ENCODE results near the gene CST3.
"Not testable (repeated sequence)": the region's sequence is repeated elsewhere in the genome, so short reads cannot be mapped to it uniquely, and the experiment has no call there.

CST3 gene, protein sequence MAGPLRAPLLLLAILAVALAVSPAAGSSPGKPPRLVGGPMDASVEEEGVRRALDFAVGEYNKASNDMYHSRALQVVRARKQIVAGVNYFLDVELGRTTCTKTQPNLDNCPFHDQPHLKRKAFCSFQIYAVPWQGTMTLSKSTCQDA

DNA sequence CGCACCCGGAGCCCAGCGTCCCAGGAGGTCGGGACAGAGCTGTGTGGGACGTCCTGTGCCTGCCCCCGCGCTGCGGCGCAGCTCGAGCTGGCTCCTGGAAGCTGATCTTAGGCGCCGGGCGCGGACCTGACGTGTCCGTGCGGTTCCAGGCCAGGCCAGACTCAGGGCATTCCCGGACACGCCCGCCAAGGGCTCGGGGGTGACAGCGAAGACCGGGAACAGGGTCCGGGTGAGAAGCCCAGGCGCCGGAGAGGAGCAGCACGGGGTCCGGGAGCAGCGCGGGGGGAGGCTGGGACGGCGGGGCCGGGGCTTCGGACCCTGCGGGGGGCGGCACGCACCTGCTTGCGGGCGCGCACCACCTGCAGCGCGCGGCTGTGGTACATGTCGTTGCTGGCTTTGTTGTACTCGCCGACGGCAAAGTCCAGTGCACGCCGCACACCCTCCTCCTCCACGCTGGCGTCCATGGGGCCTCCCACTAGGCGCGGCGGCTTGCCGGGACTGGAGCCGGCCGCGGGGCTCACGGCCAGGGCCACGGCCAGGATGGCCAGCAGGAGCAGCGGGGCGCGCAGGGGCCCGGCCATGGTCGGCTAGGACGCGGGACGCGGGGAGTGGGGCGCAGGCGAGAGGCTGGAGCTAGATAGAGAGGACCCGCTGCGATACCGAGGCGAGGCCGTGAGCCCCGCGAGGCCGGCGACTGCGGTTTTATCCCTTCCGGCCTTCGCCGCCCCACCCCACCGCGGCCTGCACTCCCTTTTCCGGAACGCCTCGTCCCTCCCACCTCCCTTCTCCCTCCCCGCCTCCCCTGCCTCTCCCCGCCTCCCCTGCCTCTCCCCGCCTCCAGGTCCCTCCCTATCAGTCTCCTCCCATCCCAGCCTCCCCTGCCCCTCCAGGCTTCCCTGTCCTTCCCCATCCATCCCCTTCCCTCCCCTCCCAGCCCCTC is at the start of gene CST3:
Gene CST3, minus strand, starts transcription at position 674 of the 940 bp plus-strand sequence. Its CDS starts 93 bp downstream, at position 581.
- peaks cover 9% of the 10 kb centered on the region; the same call in 1 of the 2 replicates for H4K20me1 ChIP-seq
- TF ChIP-seq Cebpa-rat (IDR thresholded peaks at IDR 0.05) = no peak
- H3K9me3 ChIP-seq = no peaks in the 10 kb centered on the region
- peaks cover 79% of the 10 kb centered on the region for H3K4me1 ChIP-seq
- peak within 1 kb of the TSS; percentile 86 for H3K9ac ChIP-seq
- H3K27me3 ChIP-seq = no peaks in the 10 kb centered on the region
- H3K27ac ChIP-seq = peak within 1 kb of the TSS; percentile 94
- H3K36me3 ChIP-seq = peaks cover 12% of the 10 kb centered on the region
- peak within 1 kb of the TSS; percentile 88 for H3K4me3 ChIP-seq
- H3K4me2 ChIP-seq = peak within 1 kb of the TSS; percentile 99

DNA sequence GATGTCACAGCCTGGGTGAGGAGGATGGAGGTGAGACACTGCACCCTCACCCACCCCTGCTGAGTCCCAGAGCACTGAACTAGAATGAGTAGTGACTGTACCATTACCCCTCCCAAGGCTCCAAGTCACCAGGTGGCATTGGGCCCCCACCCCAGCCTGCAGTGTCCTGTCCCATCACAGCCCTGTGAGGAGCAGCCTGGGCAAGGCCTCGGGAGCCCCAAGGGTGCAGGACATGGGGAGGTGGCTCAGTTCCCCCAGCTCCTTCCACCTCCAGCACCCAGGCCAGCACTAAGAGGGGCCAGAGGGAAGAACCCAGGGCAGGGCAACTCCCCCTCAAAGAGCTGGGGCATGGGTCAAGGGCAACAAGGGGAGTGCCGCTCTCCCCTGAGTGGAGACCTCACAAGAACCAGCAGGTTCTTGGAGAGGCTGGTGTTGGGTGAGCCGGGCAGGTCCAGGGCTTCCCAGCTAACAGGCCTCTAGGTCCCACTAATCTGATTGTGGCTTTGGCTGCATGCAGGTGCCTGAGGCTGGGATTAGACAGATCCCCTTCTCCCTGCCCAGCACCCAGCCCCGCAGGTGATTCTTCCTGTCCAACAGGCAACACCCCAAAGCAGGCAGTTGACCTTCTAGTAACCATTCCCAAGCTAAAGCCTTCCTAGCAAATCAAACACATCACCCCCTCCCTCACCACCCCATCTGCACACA is 48.4 kb upstream of the CST3 start:
- no peak for TF ChIP-seq Cebpa-rat (IDR thresholded peaks at IDR 0.05)
- no peaks in the 10 kb centered on the region for H3K36me3 ChIP-seq

GRCh38 chr20:23685529-23685896 is 47.8 kb upstream of the CST3 start:
- not testable (repeated sequence) for H3K9ac ChIP-seq

More for the DNA sequence above, 48.4 kb upstream of the CST3 start:
- Histone ChIP-seq H3K9ac (no peak overlapping the region), H3K27ac (no peak overlapping the region), H3K27me3 (no peaks in the 10 kb centered on the region), H3K9me3 (no peaks in the 10 kb centered on the region), H3K4me2 (no peak overlapping the region), H3K4me1 (peaks cover 12% of the 10 kb centered on the region), H3K4me3 (no peak overlapping the region), H4K20me1 (no peaks in the 10 kb centered on the region)

GRCh38 chr20:23684261-23684660 is 46.5 kb upstream of the CST3 start:
- Histone ChIP-seq H3K9ac (no peak overlapping the region), H3K4me1 (peaks cover 23% of the 10 kb centered on the region), H3K27ac (no peak overlapping the region), H3K4me2 (no peak overlapping the region), H3K9me3 (no peaks in the 10 kb centered on the region), H3K27me3 (no peaks in the 10 kb centered on the region), H3K36me3 (no peaks in the 10 kb centered on the region), H3K4me3 (no peak overlapping the region), H4K20me1 (no peaks in the 10 kb centered on the region)
- TF ChIP-seq Cebpa-rat (IDR thresholded peaks at IDR 0.05) = no peak

More at GRCh38 chr20:23685529-23685896, 47.8 kb upstream of the CST3 start:
- not testable (repeated sequence) for H3K27ac ChIP-seq, H3K4me3 ChIP-seq, H3K27me3 ChIP-seq, H3K36me3 ChIP-seq, H4K20me1 ChIP-seq, H3K4me2 ChIP-seq, H3K9me3 ChIP-seq
- peaks cover 17% of the 10 kb centered on the region for H3K4me1 ChIP-seq

DNA sequence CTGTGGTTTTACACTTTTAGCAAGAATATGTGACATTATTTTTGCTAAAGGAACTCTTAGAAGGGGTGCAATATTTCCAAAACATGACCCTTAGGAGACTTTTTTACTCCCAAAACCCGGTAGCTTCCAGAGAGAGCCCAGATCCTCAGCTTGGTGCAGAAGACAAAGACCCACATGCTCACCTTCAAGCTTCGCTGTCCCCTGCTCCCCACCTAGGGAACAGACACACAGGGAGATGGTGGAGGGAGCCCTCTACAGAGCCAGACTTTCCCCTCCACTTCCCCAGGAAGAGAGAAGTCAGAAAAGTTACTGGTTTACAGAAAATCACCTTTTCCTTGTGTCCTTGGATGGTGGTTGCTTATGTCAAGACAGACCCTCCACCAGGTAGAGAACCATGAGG is 46.1 kb upstream of the CST3 start:
- no peak for TF ChIP-seq Cebpa-rat (IDR thresholded peaks at IDR 0.05)
- Histone ChIP-seq H4K20me1 (no peaks in the 10 kb centered on the region), H3K9ac (no peak overlapping the region), H3K4me2 (no peak overlapping the region), H3K4me1 (peaks cover 22% of the 10 kb centered on the region), H3K27ac (no peak overlapping the region), H3K4me3 (no peak overlapping the region), H3K36me3 (no peaks in the 10 kb centered on the region), H3K27me3 (no peaks in the 10 kb centered on the region), H3K9me3 (no peaks in the 10 kb centered on the region)

- Histone ChIP-seq H3K9ac (no peak overlapping the region), H3K9me3 (no peaks in the 10 kb centered on the region), H4K20me1 (no peaks in the 10 kb centered on the region), H3K36me3 (no peaks in the 10 kb centered on the region), H3K27me3 (no peaks in the 10 kb centered on the region), H3K4me2 (no peak overlapping the region), H3K4me1 (peaks cover 17% of the 10 kb centered on the region), H3K4me3 (no peak overlapping the region), H3K27ac (no peak overlapping the region)
- no peak for TF ChIP-seq Cebpa-rat (IDR thresholded peaks at IDR 0.05)
Observed at GRCh38 chr20:23683281-23683680, 45.5 kb upstream of the CST3 start.

- Histone ChIP-seq H3K27ac (no peak overlapping the region), H4K20me1 (no peaks in the 10 kb centered on the region), H3K9me3 (no peaks in the 10 kb centered on the region), H3K4me1 (peaks cover 10% of the 10 kb centered on the region), H3K4me2 (peak overlapping the region; percentile 17; the same call in 1 of the 2 replicates), H3K9ac (no peak overlapping the region), H3K36me3 (no peaks in the 10 kb centered on the region), H3K4me3 (no peak overlapping the region), H3K27me3 (no peaks in the 10 kb centered on the region)
- TF ChIP-seq Cebpa-rat (IDR thresholded peaks at IDR 0.05) = no peak
Observed at GRCh38 chr20:23680146-23680545, 42.4 kb upstream of the CST3 start.

DNA sequence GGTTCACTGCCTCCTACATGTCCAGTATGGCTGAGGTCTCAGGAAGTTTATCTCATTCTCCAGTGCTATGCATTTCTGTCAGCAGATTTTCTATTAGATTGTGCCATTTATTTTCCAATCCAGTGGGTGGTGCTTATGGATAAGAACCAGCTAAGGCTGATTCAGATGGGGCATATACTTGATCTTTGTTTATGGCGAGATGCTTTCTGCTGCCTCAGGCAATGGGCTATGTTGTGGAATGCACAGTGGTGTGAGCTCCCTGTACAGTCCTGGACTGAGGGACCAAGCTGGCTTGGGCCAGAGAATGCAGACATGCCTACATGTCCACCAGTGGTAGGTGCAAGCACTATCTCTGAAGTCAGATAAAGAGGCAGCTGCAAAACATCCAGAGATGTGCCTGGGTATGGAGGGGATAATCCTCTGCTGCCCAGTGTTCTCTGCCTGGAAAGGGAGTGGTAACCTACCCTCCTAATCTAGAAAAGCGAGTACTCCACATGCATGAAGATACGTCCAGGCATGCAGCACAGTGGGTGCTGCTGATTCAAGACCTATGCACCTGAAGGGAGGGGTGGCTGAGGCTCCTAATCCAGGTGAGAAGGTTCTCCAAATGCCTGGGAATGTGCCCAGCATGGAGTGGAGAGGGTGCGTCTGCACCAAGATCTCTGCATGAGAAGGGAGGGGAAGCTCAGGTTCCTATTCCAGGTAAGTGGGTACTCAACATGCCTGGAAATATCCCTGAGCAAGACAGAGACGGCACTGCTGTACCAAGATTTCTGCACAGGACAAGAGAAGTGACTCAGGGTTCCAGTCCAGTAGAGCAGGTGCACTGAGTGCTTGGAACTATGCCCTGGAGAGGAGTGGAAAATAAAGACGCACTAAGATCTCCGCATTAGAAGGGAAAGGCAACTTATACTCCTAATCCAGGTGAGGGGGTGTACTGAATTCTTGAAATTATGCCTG is 41.7 kb upstream of the CST3 start:
- H3K9ac ChIP-seq = no peak overlapping the region
- TF ChIP-seq Cebpa-rat (IDR thresholded peaks at IDR 0.05) = no peak
- H3K4me1 ChIP-seq = peaks cover 10% of the 10 kb centered on the region
- H3K4me2 ChIP-seq = 0 out of 2 replicates have a peak overlapping the region, but pooled peaks have one; percentile 17
- H3K27me3 ChIP-seq = no peaks in the 10 kb centered on the region
- H4K20me1 ChIP-seq = no peaks in the 10 kb centered on the region
- no peaks in the 10 kb centered on the region for H3K36me3 ChIP-seq
- H3K27ac ChIP-seq = no peak overlapping the region
- no peak overlapping the region for H3K4me3 ChIP-seq
- H3K9me3 ChIP-seq = no peaks in the 10 kb centered on the region

DNA sequence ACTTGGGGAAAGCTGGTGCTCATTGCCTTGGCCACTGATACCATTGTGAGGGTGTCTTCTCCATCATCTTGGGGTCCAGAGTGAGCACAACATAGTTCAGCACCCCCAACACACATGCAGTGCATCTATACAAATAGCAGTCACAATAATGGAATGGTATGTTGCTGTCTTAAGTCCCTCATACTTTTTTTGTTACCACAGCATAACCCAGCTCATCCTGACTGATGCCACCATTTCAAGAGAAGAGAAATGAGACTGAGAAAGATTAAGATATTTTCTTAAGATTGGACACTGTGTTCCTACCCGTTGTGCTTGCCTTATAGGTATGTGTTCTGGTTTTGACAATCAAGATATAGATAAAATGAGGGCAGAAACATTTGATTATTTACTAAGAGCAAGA is 35.5 kb upstream of the CST3 start:
- Histone ChIP-seq H3K4me3 (no peak overlapping the region), H3K4me2 (no peak overlapping the region), H3K27ac (no peak overlapping the region), H4K20me1 (no peaks in the 10 kb centered on the region), H3K27me3 (no peaks in the 10 kb centered on the region), H3K4me1 (peaks cover 8% of the 10 kb centered on the region), H3K9me3 (no peaks in the 10 kb centered on the region), H3K36me3 (no peaks in the 10 kb centered on the region), H3K9ac (no peak overlapping the region)
- TF ChIP-seq Cebpa-rat (IDR thresholded peaks at IDR 0.05) = no peak

All from BLaER1 (cell line).